Mucosa of gallbladder (tissue), 1 donor: ENCODE results near the gene CXCR4. TPM values are rescaled to one million over a fixed set of nuclear protein-coding genes. Genes with fewer than 3 reads are reported as not detected.
"Not testable (repeated sequence)": the region's sequence is repeated elsewhere in the genome, so short reads cannot be mapped to it uniquely, and the experiment has no call there.

Source experiments
- DNase-seq: peaks from one replicate; pipeline ENCODE4 v3.0.0-alpha.2; 2020; ENCODE audit warnings: low spot score
- total RNA-seq: library from RNA; stranded (reverse); gene quantifications from one replicate; pipeline ENCODE4 v1.2.1, GENCODE V29; 2021
- donor health status: DM: no; HTN: no; CAD: no.

The CXCR4 gene
- total RNA-seq, 1 donor from 2014 or later: 61.1 TPM

- no peak for DNase-seq
Measured at GRCh38 chr2:136077107-136077506, 40.8 kb downstream of the CXCR4 start.

GRCh38 chr2:136075476-136075875 is 42.5 kb downstream of the CXCR4 start:
- DNase-seq: no peak

- no peak for DNase-seq
Measured at GRCh38 chr2:136072621-136073020, 45.3 kb downstream of the CXCR4 start.

DNA sequence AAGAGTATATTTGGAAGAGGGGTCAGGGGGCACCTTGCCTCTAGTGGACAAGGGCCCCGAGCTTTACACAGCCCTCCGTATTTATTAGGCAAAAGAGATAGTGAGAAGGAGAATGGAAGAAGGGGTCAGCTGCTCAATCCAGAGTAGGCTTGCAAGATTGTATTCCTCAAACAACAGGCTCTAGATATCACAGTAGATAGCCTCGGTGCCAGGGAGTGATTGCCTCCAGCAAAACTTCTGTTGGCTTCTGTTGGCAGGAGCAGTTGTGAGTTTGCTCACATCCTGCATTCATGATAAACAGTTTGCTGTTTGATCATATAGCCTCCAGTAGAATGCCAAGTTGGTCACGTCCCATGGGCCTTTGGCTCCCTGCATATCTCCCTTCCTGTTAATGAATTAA is 46.1 kb downstream of the CXCR4 start:
- DNase-seq: not testable (repeated sequence)

DNA sequence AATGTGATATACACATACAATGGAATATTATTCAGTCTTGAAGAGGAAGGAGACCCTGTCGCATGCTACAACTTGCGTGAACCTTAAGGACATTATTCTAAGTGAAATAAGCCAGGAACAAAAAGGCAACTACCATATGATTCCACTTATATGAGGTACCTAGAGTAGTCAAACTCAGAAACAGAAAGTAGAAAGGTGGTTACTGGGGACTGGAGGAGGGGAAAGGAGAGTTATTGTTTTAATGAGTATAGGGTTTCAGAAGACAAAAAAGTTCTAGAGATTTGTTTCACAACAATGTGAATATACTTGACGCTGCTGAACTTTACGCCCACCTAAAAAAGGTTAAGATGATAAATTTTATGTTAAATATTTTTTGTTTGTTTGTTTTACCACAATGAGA is 47.0 kb downstream of the CXCR4 start:
- no peak for DNase-seq

GRCh38 chr2:136069773-136070172 is 48.2 kb downstream of the CXCR4 start:
- no peak for DNase-seq

GRCh38 chr2:136068581-136069227 is 49.2 kb downstream of the CXCR4 start:
- no peak for DNase-seq

- DNase-seq: no peak
Measured at GRCh38 chr2:136067897-136068580, 49.9 kb downstream of the CXCR4 start.

GRCh38 chr2:136067459-136067858 is 50.5 kb downstream of the CXCR4 start:
- no peak for DNase-seq

GRCh38 chr2:136065907-136066306 is 52.0 kb downstream of the CXCR4 start:
- peak; percentile 11 for DNase-seq

GRCh38 chr2:136065384-136065783 is 52.6 kb downstream of the CXCR4 start:
- DNase-seq: no peak

Other genes starting within 250 kb of the CXCR4 start
- 10.2 TPM for gene MCM6, start 241.7 kb downstream of the CXCR4 start, total RNA-seq
- 44.6 TPM for gene DARS1, start 132.5 kb downstream of the CXCR4 start, total RNA-seq